EH (cell line): ENCODE measurements around the gene LHCGR.
"Not testable (repeated sequence)": the region's sequence is repeated elsewhere in the genome, so short reads cannot be mapped to it uniquely, and the experiment has no call there.

ENCODE experiments used
- DNase-seq: peaks from one replicate; pipeline ENCODE4 v3.0.0-alpha.2; 2015; ENCODE audit warnings: low read depth

The LHCGR gene

GRCh38 chr2:48739236-48739635 is 16.3 kb downstream of the LHCGR start:
- DNase-seq: not testable (repeated sequence)

GRCh38 chr2:48738806-48739205 is 16.7 kb downstream of the LHCGR start:
- DNase-seq: peak; percentile 72

- no peak for DNase-seq
Observed at GRCh38 chr2:48736251-48736650, 19.3 kb downstream of the LHCGR start.

- peak; percentile 45 for DNase-seq
Observed at GRCh38 chr2:48734576-48735303, 20.8 kb downstream of the LHCGR start.

- DNase-seq: no peak
Observed at GRCh38 chr2:48733067-48733503, 22.4 kb downstream of the LHCGR start.

GRCh38 chr2:48728840-48729239 is 26.7 kb downstream of the LHCGR start:
- DNase-seq: peak; percentile 16

GRCh38 chr2:48728295-48728694 is 27.2 kb downstream of the LHCGR start:
- no peak for DNase-seq

GRCh38 chr2:48727560-48727959 is 28.0 kb downstream of the LHCGR start:
- peak; percentile 24 for DNase-seq

GRCh38 chr2:48725696-48726494 is 29.6 kb downstream of the LHCGR start:
- no peak for DNase-seq

- no peak for DNase-seq
Observed at GRCh38 chr2:48724278-48724677, 31.2 kb downstream of the LHCGR start.

GRCh38 chr2:48723129-48723528 is 32.4 kb downstream of the LHCGR start:
- DNase-seq: peak; percentile 82

- DNase-seq: no peak
Observed at GRCh38 chr2:48722391-48722790, 33.1 kb downstream of the LHCGR start.

GRCh38 chr2:48721158-48721557 is 34.4 kb downstream of the LHCGR start:
- no peak for DNase-seq

GRCh38 chr2:48719480-48720177 is 35.9 kb downstream of the LHCGR start:
- DNase-seq: no peak

GRCh38 chr2:48717846-48718245 is 37.7 kb downstream of the LHCGR start:
- no peak for DNase-seq

- DNase-seq: no peak
Observed at GRCh38 chr2:48715956-48716355, 39.6 kb downstream of the LHCGR start.

GRCh38 chr2:48715042-48715899 is 40.3 kb downstream of the LHCGR start:
- DNase-seq: peak; percentile 17

- DNase-seq: no peak
Observed at GRCh38 chr2:48714245-48714644, 41.3 kb downstream of the LHCGR start.

GRCh38 chr2:48713647-48714046 is 41.9 kb downstream of the LHCGR start:
- DNase-seq: no peak

GRCh38 chr2:48712151-48712550 is 43.4 kb downstream of the LHCGR start:
- no peak for DNase-seq

GRCh38 chr2:48711343-48711742 is 44.2 kb downstream of the LHCGR start:
- no peak for DNase-seq
